Progenitor cell of endocrine pancreas (in vitro differentiated cells): ENCODE results near the gene FBXL19. TPM values are rescaled to one million over a fixed set of nuclear protein-coding genes. Genes with fewer than 3 reads are reported as not detected.

Source experiments
- DNase-seq: peaks from one replicate; pipeline ENCODE4 v3.0.0; 2021; ENCODE audit warnings: low spot score; ENCODE audit not compliant: unreplicated experiment
- H3K27ac Mint-ChIP-seq: 2 replicates; pipeline ENCODE4 v1.8.0; 2021; ENCODE audit warnings: mild to moderate bottlenecking, moderate library complexity, mixed read lengths
- H3K27me3 Mint-ChIP-seq: 2 replicates; pipeline ENCODE4 v1.8.0; 2021; ENCODE audit warnings: mixed read lengths
- H3K36me3 Mint-ChIP-seq: 2 replicates; pipeline ENCODE4 v1.8.0; 2022; ENCODE audit warnings: mixed read lengths; ENCODE audit not compliant: insufficient read depth
- H3K4me1 Mint-ChIP-seq: 2 replicates; pipeline ENCODE4 v1.8.0; 2021; ENCODE audit warnings: low read depth, mixed read lengths
- H3K4me3 Mint-ChIP-seq: 2 replicates; pipeline ENCODE4 v1.8.0; 2021; ENCODE audit warnings: low read depth, mild to moderate bottlenecking, moderate library complexity, mixed read lengths
- H3K9me3 Mint-ChIP-seq: 2 replicates; pipeline ENCODE4 v1.8.0; 2021; ENCODE audit warnings: low read depth, mixed read lengths
- total RNA-seq: library from RNA; stranded (reverse); gene quantifications from 2 replicates; pipeline ENCODE4 v1.2.1, GENCODE V29; 2021
- TF ChIP-seq, protein P1 (sequence below): fragments of 200-600 bp; sonication (generic); IDR thresholded peaks from one replicate; pipeline ENCODE4 v1.5.0; 2021; ENCODE audit warnings: antibody characterized with exemption, mild to moderate bottlenecking; ENCODE audit not compliant: unreplicated experiment

Gene FBXL19
- total RNA-seq, 1 donor from 2014 or later: 65.6 TPM

DNA sequence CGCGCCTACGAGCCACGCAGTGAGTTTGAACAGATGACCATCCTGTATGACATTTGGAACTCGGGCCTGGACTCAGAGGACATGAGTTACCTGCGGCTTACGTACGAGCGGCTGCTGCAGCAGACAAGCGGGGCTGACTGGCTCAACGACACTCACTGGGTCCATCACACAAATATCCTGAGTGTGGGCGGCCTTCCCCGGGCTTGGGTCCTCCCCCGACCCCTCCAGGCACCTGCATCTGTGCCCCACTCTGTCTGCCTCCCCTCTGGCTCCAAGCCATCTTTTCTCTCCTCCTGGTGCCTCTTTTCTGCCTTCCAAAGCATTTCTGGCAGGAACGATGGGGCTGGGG lies 56.6 kb downstream of the FBXL19 start:
- no peak overlapping the region for H3K27ac Mint-ChIP-seq
- DNase-seq: no peak
- H3K4me3 Mint-ChIP-seq: no peak overlapping the region

DNA sequence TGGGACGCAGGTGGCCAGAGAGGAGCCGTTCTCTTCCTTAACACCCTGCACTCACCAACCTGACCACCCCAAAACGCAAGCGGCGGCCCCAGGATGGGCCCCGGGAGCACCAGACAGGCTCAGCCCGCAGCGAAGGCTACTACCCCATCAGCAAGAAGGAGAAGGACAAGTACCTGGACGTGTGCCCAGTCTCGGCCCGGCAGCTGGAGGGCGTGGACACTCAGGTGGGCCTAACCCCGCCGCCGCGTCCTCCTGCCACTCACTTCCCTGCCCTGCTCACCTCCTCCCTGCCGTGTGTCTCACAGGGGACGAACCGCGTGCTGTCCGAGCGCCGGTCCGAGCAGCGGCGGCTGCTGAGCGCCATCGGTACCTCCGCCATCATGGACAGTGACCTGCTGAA lies 57.1 kb downstream of the FBXL19 start:
- TF ChIP-seq, protein P1, sequence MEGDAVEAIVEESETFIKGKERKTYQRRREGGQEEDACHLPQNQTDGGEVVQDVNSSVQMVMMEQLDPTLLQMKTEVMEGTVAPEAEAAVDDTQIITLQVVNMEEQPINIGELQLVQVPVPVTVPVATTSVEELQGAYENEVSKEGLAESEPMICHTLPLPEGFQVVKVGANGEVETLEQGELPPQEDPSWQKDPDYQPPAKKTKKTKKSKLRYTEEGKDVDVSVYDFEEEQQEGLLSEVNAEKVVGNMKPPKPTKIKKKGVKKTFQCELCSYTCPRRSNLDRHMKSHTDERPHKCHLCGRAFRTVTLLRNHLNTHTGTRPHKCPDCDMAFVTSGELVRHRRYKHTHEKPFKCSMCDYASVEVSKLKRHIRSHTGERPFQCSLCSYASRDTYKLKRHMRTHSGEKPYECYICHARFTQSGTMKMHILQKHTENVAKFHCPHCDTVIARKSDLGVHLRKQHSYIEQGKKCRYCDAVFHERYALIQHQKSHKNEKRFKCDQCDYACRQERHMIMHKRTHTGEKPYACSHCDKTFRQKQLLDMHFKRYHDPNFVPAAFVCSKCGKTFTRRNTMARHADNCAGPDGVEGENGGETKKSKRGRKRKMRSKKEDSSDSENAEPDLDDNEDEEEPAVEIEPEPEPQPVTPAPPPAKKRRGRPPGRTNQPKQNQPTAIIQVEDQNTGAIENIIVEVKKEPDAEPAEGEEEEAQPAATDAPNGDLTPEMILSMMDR: no peak
- no peak for DNase-seq
- Mint-ChIP-seq H3K9me3 (no peaks in the 10 kb centered on the region), H3K27ac (no peak overlapping the region), H3K4me1 (peaks cover 2% of the 10 kb centered on the region), H3K27me3 (no peaks in the 10 kb centered on the region), H3K4me3 (no peak overlapping the region), H3K36me3 (peaks cover 21% of the 10 kb centered on the region)

More for the DNA sequence above, 56.6 kb downstream of the FBXL19 start:
- Mint-ChIP-seq H3K9me3 (no peaks in the 10 kb centered on the region), H3K36me3 (peaks cover 21% of the 10 kb centered on the region), H3K27me3 (no peaks in the 10 kb centered on the region), H3K4me1 (no peaks in the 10 kb centered on the region)
- TF ChIP-seq, protein P1: no peak

DNA sequence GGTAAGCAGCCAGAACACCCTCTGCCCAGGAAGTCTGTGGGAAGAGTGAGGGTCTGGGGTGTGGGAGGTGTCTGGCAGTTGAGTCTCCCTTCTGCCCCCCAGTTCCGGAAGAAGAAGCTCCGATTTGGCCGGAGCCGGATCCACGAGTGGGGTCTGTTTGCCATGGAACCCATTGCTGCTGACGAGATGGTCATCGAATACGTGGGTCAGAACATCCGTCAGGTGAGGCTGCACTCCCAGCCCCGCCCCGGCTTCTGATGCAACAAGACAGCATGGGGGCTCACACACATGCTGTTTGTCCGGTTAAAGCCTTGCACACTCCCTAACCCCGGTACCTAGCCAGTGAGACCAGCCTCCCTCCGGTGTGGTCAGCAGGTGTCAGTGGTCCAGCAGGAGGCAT lies 57.6 kb downstream of the FBXL19 start:
- Mint-ChIP-seq H3K36me3 (peaks cover 18% of the 10 kb centered on the region), H3K27ac (no peak overlapping the region), H3K9me3 (no peaks in the 10 kb centered on the region), H3K27me3 (no peaks in the 10 kb centered on the region), H3K4me3 (no peak overlapping the region), H3K4me1 (peaks cover 2% of the 10 kb centered on the region)
- TF ChIP-seq, protein P1: no peak
- no peak for DNase-seq

DNA sequence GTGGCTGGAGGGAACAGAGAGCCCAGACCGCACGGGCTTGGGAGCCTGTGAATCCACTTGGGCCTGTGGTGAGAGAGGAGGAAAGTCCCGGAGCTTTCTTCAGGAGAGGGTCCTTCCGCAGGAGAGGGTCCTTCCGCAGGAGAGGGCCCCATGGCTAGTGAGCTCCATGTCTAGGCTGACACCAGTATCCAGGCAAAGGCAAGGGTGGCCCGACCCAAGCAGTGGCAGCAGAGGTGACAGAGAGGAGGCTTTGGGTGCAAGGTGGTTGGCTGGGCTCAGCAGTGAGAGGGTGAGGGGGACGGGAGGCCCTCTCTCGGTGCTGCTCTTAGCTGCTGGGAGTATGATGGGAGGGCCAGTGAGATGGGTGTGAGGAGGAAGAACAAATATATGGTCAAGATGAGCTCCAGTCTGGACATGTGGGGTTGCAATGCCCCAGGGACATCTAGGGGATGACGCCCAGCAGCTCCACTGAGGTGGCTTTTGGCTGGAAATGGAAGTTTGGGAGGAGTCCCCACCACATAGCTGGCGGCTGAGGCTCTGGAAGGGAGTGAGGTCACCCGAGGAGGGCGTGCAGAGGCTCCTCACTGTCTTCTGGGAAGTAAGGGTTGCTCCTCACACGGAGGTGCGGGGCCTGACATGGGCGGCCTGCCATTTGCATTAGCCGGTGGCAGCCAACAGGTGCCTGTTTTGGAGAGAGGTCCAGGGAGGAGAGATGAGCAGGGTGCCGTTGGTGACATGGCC lies 59.3 kb downstream of the FBXL19 start:
- Mint-ChIP-seq H3K4me1 (peaks cover 2% of the 10 kb centered on the region), H3K4me3 (no peak overlapping the region), H3K27me3 (no peaks in the 10 kb centered on the region), H3K9me3 (no peaks in the 10 kb centered on the region), H3K27ac (peak overlapping the region; percentile 46), H3K36me3 (peaks cover 10% of the 10 kb centered on the region)
- TF ChIP-seq, protein P1: no peak
- DNase-seq: no peak

DNA sequence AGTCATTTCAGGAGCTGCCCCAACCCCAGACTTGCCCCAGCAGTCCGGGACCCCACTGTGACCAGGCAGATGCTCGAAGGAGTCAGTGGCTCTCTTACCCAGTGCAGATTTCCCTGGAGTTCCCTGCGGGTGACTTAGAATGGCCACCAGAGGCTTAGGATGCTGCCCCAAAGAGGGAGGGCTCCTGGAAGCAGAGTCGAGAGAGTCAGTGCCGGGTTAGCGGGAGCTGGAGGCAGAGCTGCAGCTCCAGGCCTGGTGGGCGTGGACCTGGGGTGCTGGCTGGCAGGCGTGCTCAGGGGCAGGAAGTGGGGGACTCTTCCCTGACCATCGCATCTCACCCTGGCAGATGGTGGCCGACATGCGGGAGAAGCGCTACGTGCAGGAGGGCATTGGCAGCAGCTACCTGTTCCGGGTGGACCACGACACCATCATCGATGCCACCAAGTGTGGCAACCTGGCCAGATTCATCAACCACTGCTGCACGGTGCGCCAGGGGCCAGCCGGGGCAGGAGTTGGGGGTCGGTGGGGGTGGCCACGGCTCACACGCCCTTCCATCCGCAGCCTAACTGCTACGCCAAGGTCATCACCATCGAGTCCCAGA lies 60.0 kb downstream of the FBXL19 start:
- Mint-ChIP-seq H3K27me3 (no peaks in the 10 kb centered on the region), H3K4me1 (peaks cover 2% of the 10 kb centered on the region), H3K27ac (no peak overlapping the region), H3K9me3 (no peaks in the 10 kb centered on the region), H3K4me3 (no peak overlapping the region), H3K36me3 (peaks cover 10% of the 10 kb centered on the region)
- DNase-seq: no peak
- TF ChIP-seq, protein P1: no peak
